ENCODE data around the gene PDGFC.

Gene PDGFC

DNA sequence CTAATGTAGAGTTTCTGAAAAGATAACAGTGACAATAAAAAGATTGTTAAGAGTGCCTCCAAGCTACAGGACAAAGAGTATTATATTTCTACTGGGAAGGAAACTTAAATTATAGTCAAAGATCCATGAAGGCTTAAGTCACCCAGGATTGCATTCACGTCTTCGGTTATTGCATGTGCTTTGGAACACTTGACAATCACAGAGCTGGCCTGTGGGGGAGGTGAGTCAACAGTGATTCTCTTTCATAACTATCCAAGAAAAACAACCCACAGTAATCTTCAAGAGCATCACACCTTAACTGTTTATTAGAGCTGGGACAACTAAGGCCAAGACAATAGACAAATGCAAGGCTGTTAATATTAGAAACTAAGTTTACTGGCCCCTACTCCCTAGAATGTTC is 40.3 kb downstream of the PDGFC start:
- no peak for DNase-seq (ENCODE audit: insufficient read length, low spot score)
- no peak for FAIRE-seq
- TF ChIP-seq, protein P1, sequence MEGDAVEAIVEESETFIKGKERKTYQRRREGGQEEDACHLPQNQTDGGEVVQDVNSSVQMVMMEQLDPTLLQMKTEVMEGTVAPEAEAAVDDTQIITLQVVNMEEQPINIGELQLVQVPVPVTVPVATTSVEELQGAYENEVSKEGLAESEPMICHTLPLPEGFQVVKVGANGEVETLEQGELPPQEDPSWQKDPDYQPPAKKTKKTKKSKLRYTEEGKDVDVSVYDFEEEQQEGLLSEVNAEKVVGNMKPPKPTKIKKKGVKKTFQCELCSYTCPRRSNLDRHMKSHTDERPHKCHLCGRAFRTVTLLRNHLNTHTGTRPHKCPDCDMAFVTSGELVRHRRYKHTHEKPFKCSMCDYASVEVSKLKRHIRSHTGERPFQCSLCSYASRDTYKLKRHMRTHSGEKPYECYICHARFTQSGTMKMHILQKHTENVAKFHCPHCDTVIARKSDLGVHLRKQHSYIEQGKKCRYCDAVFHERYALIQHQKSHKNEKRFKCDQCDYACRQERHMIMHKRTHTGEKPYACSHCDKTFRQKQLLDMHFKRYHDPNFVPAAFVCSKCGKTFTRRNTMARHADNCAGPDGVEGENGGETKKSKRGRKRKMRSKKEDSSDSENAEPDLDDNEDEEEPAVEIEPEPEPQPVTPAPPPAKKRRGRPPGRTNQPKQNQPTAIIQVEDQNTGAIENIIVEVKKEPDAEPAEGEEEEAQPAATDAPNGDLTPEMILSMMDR (IDR thresholded peaks at IDR 0.05; ENCODE audit: insufficient read depth, missing control alignments), result no peak

DNA sequence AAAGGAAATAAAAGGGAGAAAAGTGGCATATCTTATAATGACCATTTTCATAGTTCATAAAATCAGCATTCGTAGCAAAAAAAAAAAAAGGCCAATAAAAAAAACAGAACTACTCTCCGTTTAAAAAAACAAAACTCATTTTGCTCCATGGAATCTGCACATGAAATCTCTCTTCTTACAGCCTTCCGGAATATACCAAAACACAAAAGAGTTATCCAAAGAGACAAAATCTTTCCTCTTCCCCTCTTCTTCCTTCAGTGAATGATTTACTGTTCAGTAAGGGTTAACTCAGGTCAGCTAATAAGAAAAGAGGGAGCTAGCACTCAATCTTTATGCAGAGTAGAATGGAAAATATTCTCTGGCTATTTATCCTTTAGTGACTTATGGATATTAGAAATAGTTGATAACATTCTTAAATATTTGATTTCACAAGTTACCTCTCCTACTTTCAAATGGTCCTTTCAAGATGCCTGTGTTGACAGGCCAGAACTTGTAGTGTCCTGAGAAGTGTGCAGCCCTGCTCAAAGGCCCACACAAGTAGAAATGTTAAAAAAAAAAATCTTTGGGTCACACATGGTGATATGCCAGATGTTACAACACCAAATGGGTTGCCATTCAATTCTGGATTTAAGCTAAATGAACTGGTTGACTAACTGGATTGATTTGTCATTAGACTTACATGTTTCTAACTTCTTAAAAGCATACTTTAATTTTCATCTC is 42.1 kb downstream of the PDGFC start:
- no peak for FAIRE-seq
- no peak for DNase-seq (ENCODE audit: insufficient read length, low spot score)

DNA sequence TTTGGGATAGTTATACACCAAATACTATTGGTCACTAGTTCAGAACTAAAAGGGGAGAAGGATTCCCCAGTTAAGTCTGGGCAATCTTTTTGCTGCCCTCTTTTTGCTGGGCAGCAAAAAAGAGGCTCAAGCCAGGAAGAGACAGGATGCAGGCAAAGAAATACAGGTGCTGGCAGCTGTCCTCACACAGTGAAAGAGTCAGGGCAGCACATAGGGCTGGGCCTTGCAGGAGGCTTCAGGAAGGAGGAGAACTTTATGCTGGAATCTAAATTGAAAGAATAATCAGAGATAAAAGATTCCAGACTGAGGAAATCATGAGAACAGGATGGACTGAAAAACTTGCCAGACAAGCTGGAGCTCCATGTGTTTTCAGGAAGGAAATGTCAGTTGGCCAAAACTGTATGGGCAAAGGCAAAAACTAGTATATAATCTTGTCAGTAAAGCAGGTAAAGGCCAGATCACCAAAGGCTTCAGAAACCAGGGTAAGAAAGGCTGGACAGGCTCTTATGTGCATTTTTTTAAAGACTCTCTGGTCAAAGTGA is 46.8 kb downstream of the PDGFC start:
- no peak for DNase-seq (ENCODE audit: insufficient read length, low spot score)
- FAIRE-seq, result no peak
- TF ChIP-seq, protein P1 (IDR thresholded peaks at IDR 0.05; ENCODE audit: insufficient read depth, missing control alignments), result no peak

More for the DNA sequence above, 42.1 kb downstream of the PDGFC start:
- TF ChIP-seq, protein P1 (IDR thresholded peaks at IDR 0.05; ENCODE audit: insufficient read depth, missing control alignments), result no peak

DNA sequence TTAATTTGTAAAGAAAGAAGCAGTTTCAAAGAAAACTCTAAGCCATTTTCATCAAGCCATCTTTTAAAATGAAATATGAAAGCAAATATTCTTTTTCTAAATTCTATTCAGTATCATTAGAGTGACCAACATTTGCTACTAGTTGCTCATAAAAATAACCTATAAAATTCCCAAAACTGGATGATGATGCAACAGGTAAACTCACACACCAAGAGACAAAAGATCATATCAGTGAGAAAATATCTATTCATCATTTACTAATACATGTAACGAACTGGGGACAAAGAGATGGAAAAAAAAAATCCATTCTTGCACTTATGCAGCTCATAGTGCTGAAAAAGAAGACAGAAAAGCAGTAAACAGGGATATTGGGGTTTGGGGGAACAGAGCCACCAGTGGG is 48.1 kb downstream of the PDGFC start:
- TF ChIP-seq, protein P1 (IDR thresholded peaks at IDR 0.05; ENCODE audit: insufficient read depth, missing control alignments), result no peak
- DNase-seq (ENCODE audit: insufficient read length, low spot score), result no peak
- no peak for FAIRE-seq

DNA sequence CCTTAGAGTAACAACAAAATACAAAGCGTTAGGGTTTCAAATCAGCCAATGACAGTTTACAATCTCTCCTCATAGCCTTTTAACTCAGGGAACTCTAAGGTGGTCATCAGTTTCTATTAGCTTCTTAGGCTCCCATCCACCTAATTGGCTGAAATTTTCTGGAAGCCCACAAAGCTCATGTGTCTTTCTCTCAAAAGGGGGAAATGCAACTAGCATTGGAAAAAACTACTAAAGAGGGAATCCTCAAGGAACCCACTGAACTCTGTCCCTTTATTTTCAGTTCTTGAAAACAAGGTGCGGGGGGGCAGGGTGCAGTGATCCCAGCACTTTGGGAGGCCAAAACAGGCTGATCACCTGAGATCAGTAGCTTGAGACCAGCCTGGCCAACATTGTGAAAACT is 56.4 kb downstream of the PDGFC start:
- no peak for FAIRE-seq
- TF ChIP-seq, protein P1 (IDR thresholded peaks at IDR 0.05; ENCODE audit: insufficient read depth, missing control alignments), result no peak
- no peak for DNase-seq (ENCODE audit: insufficient read length, low spot score)

DNA sequence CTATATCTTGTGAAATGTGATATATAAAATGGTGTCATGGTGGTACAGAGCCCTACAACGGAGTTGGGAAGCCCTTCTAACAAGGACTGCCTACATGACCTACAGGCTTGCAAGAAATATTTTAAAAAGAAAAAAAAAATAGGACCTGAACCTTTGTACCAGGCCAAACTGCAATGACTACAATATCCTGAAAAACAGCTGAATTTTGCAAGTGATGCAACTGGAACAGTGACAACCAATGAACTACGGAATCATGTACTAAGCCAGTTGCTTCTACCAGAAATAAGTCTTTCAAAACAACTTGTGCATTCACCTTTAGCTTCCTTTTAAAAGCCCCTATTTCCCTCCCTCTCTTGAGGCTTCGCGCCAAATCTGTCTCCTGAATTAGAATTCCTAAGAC is 58.4 kb downstream of the PDGFC start:
- DNase-seq (ENCODE audit: insufficient read length, low spot score) (no peak), FAIRE-seq (no peak)
- TF ChIP-seq, protein P1 (IDR thresholded peaks at IDR 0.05; ENCODE audit: insufficient read depth, missing control alignments), result no peak

DNA sequence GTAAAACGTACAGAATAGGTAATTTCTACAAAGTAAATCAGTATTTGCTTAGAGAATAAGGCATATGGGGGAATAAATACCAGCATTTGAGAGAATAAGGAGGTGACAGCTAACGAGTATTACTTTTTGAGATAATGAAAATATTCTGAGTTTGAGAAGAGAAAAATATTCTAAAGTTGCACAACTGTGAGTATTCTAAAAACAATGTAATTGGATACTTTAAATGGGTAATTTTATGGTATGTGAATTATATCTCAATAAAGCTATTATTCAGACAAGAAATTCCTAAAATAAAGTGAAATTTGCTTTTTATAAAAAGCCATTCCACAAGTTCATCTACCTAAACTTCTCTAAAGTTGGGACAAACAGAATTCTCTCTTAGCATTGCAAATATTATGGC is 62.6 kb downstream of the PDGFC start:
- FAIRE-seq, result no peak
- no peak for DNase-seq (ENCODE audit: insufficient read length, low spot score)
- TF ChIP-seq, protein P1 (IDR thresholded peaks at IDR 0.05; ENCODE audit: insufficient read depth, missing control alignments), result no peak

Data from D721Med (cell line).